SK-N-SH (cell line): ENCODE results near the gene PEX11G. TPM values are rescaled to one million over a fixed set of nuclear protein-coding genes. Genes with fewer than 3 reads are reported as not detected.
A peak's percentile ranks its signal among the peaks of the same experiment; 100 is the strongest.

Source experiments
- CTCF ChIA-PET: fragments of 300-600, 350-600 bp; formaldehyde crosslinking; extraction: SDS; loops from one replicate; lab custom pipeline; 2021; lab: Yijun Ruan, JAX
- POLR2A ChIA-PET: fragments of 350-600 bp; sonication (Branson Sonifier 250); formaldehyde crosslinking; extraction: SDS; loops from one replicate; lab custom pipeline; 2020; ENCODE audit warnings: antibody characterized with exemption, inconsistent platforms; lab: Yijun Ruan, JAX
- DNase-seq: peaks from one replicate; pipeline ENCODE4 v3.0.0; 2012
- H2AFZ ChIP-seq: fragments of 200-600 bp; sonication (generic); 2 replicates; pipeline ENCODE4 v1.8.1; 2016; ENCODE audit warnings: antibody characterized with exemption, mild to moderate bottlenecking, low read depth
- H3F3A ChIP-seq: fragments of 200-600 bp; sonication (generic); replicated peaks from 2 replicates; pipeline ENCODE3; 2016; ENCODE audit warnings: antibody characterized with exemption, mild to moderate bottlenecking; ENCODE audit not compliant: insufficient read depth
- H3K27ac ChIP-seq, 2 experiments: fragments of 200-500 bp in 1 of 2; fragments of 200-600 bp in 1 of 2; sonication (Bioruptor generic) in 1 of 2; sonication (generic), shearing (Covaris generic) in 1 of 2; 2 replicates each; pipeline versions ENCODE4 v1.5.1 to v1.6.1; 2014 to 2016; ENCODE audit warnings: low read depth in 2 of 2, inconsistent platforms in 1 of 2, low read length in 1 of 2, mild to moderate bottlenecking in 1 of 2, mixed read lengths in 1 of 2
- H3K27me3 ChIP-seq: fragments of 200-600 bp; sonication (generic), shearing (Covaris generic); 2 replicates; pipeline ENCODE4 v1.6.1; 2016; ENCODE audit warnings: mixed run types; ENCODE audit not compliant: insufficient read depth
- H3K36me3 ChIP-seq, 2 experiments: fragments of 200-500 bp in 1 of 2; fragments of 200-600 bp in 1 of 2; sonication (Bioruptor generic) in 1 of 2; sonication (generic) in 1 of 2; replicated peaks in 1 of 2; 2 replicates each; pipeline versions ENCODE3 to v1.5.1; 2014 to 2016; ENCODE audit warnings: low read length in 1 of 2, mild to moderate bottlenecking in 1 of 2; ENCODE audit not compliant: insufficient read depth in 2 of 2, control insufficient read depth in 1 of 2
- H3K4me1 ChIP-seq, 2 experiments: fragments of 200-500 bp in 1 of 2; fragments of 200-600 bp in 1 of 2; sonication (Bioruptor generic) in 1 of 2; sonication (generic), shearing (Covaris generic) in 1 of 2; 2 replicates each; pipeline versions ENCODE4 v1.5.1 to v1.6.1; 2014 to 2016; ENCODE audit warnings: low read depth in 1 of 2, low read length in 1 of 2, mixed run types in 1 of 2; ENCODE audit not compliant: insufficient read depth in 2 of 2, control insufficient read depth in 1 of 2
- H3K4me2 ChIP-seq: fragments of 200-600 bp; sonication (generic), shearing (Covaris generic); 2 replicates; pipeline ENCODE4 v1.6.1; 2017; ENCODE audit warnings: mixed run types
- H3K4me3 ChIP-seq, 2 experiments: fragments of 200-500 bp in 1 of 2; fragments of 200-600 bp in 1 of 2; sonication (Bioruptor generic) in 1 of 2; sonication (generic), shearing (Covaris generic) in 1 of 2; 2 replicates each; pipeline versions ENCODE4 v1.5.1 to v1.8.1; 2014 to 2016; ENCODE audit warnings: low read depth in 2 of 2, inconsistent platforms in 1 of 2, low read length in 1 of 2, mild to moderate bottlenecking in 1 of 2, mixed read lengths in 1 of 2, moderate library complexity in 1 of 2
- H3K79me2 ChIP-seq: fragments of 200-600 bp; sonication (generic); 2 replicates; pipeline ENCODE4 v1.8.1; 2017; ENCODE audit warnings: mild to moderate bottlenecking; ENCODE audit not compliant: insufficient read depth
- H3K9ac ChIP-seq: fragments of 200-600 bp; sonication (generic); 2 replicates; pipeline ENCODE4 v1.6.1; 2017; ENCODE audit warnings: mixed run types
- H3K9me2 ChIP-seq: fragments of 200-600 bp; sonication (generic); 2 replicates; pipeline ENCODE4 v1.6.1; 2017; ENCODE audit warnings: mixed run types
- H3K9me3 ChIP-seq: fragments of 200-600 bp; sonication (generic); 2 replicates; pipeline ENCODE4 v1.6.1; 2017; ENCODE audit warnings: mixed run types, mild to moderate bottlenecking, moderate library complexity
- H4K20me1 ChIP-seq: fragments of 200-600 bp; sonication (generic); 2 replicates; pipeline ENCODE4 v1.6.1; 2017; ENCODE audit warnings: mild to moderate bottlenecking, mixed run types; ENCODE audit not compliant: insufficient read depth
- CHD2 ChIP-seq: fragments of 150-350 bp; IDR thresholded peaks from 2 replicates; pipeline ENCODE4 v1.6.1; 2018; ENCODE audit warnings: low read length; ENCODE audit not compliant: partially characterized antibody
- EZH2phosphoT487 ChIP-seq: fragments of 200-600 bp; sonication (generic); IDR thresholded peaks from 2 replicates; pipeline ENCODE4 v1.6.1; 2017; ENCODE audit warnings: low read depth, mixed run types, mild to moderate bottlenecking, antibody characterized with exemption, moderate library complexity, borderline replicate concordance
- FOSL2 ChIP-seq: IDR thresholded peaks from 2 replicates; pipeline ENCODE4 v1.4.0; 2012; ENCODE audit warnings: low read depth, mild to moderate bottlenecking, moderate library complexity, borderline replicate concordance
- FOXJ3 ChIP-seq: sonication (generic); formaldehyde crosslinking; IDR thresholded peaks from 2 replicates; pipeline ENCODE4 v1.5.1; 2020; ENCODE audit warnings: mild to moderate bottlenecking, missing genetic modification reagents
- GABPA ChIP-seq: IDR thresholded peaks from 2 replicates; pipeline ENCODE4 v1.4.0; 2012; ENCODE audit warnings: low read depth, mild to moderate bottlenecking
- GATA2 ChIP-seq: sonication (generic); formaldehyde crosslinking; IDR thresholded peaks from 2 replicates; pipeline ENCODE4 v1.5.0; 2020; ENCODE audit warnings: mild to moderate bottlenecking, missing genetic modification reagents
- MEF2A ChIP-seq: IDR thresholded peaks from 2 replicates; pipeline ENCODE4 v1.4.0; 2012; ENCODE audit warnings: low read depth, borderline replicate concordance
- MXI1 ChIP-seq: IDR thresholded peaks from 2 replicates; pipeline ENCODE4 v1.6.1; 2012; ENCODE audit warnings: mild to moderate bottlenecking, low read depth, low read length, improper control_type of control experiment
- NFIC ChIP-seq: IDR thresholded peaks from 2 replicates; pipeline ENCODE4 v1.4.0; 2012; ENCODE audit warnings: borderline replicate concordance
- NRF1 ChIP-seq: IDR thresholded peaks from 2 replicates; pipeline ENCODE4 v1.6.1; 2012; ENCODE audit warnings: low read depth, mild to moderate bottlenecking, low read length
- POLR2AphosphoS5 ChIP-seq: IDR thresholded peaks from 2 replicates; pipeline ENCODE4 v1.6.1; 2012; ENCODE audit warnings: low read depth, low read length
- RAD21 ChIP-seq: IDR thresholded peaks from 2 replicates; pipeline ENCODE4 v1.6.1; 2012; ENCODE audit warnings: mild to moderate bottlenecking, low read length
- RCOR1 ChIP-seq: fragments of 150-350 bp; IDR thresholded peaks from 2 replicates; pipeline ENCODE4 v1.6.1; 2017; ENCODE audit warnings: antibody characterized with exemption, low read length
- RXRA ChIP-seq: IDR thresholded peaks from 2 replicates; pipeline ENCODE4 v1.4.0; 2012; ENCODE audit warnings: low read depth, mild to moderate bottlenecking, borderline replicate concordance
- TAF1 ChIP-seq: IDR thresholded peaks from 2 replicates; pipeline ENCODE4 v1.6.1; 2012; ENCODE audit warnings: low read depth, mild to moderate bottlenecking, low read length, moderate library complexity, borderline replicate concordance
- YY1 ChIP-seq: IDR thresholded peaks from 2 replicates; pipeline ENCODE4 v1.4.0; 2012; ENCODE audit warnings: low read depth, mild to moderate bottlenecking
- WGBS: methylation state at CpG from one replicate; pipeline ENCODE4 v1.1.6; 2017; ENCODE audit warnings: low lambda C conversion rate; 5-methylcytosine and 5-hydroxymethylcytosine counted together
- polyA plus RNA-seq, 3 experiments: library from polyadenylated mRNA; depleted of rRNA; stranded (reverse); fragments of >200 nt; gene quantifications; 2 replicates each; pipeline ENCODE4 v1.2.3, GENCODE V29; 2012
- TF ChIP-seq, protein P1 (sequence below): IDR thresholded peaks from 2 replicates; pipeline ENCODE4 v1.4.0; 2012; ENCODE audit warnings: low read depth, borderline replicate concordance
- TF ChIP-seq, protein P2 (sequence below): IDR thresholded peaks from 2 replicates; pipeline ENCODE4; 2012
- TF ChIP-seq, protein P3 (sequence below): IDR thresholded peaks from 2 replicates; pipeline ENCODE4 v1.4.0; 2012; ENCODE audit warnings: low read depth
- TF ChIP-seq, protein P4 (sequence below): fragments of 150-350 bp; IDR thresholded peaks from 2 replicates; pipeline ENCODE4 v1.6.1; 2017; ENCODE audit warnings: antibody characterized with exemption, low read length, low read depth, borderline replicate concordance
- TF ChIP-seq, protein P5 (sequence below): fragments of 200-600 bp; sonication (generic); IDR thresholded peaks from 2 replicates; pipeline ENCODE4 v1.6.1; 2017; ENCODE audit warnings: antibody characterized with exemption, mild to moderate bottlenecking, moderate library complexity

Gene PEX11G
- polyA plus RNA-seq, 1 of the 3 experiments (the other 2 are of a cell fraction), result 6.1 TPM

DNA sequence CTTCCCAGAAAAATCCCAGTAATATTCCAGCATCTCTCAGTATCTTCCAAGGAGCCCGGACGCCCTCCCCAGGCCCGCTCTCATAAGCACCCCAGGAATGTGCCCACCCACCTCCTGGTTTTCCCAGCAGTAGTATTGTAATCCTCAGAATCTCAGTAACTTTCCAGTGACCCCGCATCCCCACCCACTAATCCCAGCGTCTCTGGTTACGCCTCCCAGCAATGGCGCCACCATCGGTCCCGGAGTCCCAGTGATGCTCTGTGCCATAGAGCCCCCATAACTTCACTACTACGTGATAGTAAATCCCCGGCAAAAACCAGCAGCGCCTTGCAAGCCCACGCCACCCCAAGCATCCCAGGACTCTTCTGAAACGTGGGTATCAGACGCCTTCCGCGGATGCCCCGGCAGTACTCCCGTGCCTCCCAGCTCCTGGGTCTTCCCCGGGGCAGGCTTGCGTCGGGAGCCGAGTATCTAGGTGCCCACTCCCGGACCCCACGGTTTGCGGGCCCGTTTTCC lies 45.8 kb upstream of the PEX11G start:
- TF ChIP-seq GATA2 (CRISPR knock-in tag) (no peak), RXRA (no peak; the same call in 1 of the 2 replicates), GABPA (peak; percentile 34; the same call in 1 of the 2 replicates), FOSL2 (no peak), MEF2A (no peak), RAD21 (peak; percentile 35), EZH2phosphoT487 (no peak), YY1 (peak; percentile 83), POLR2AphosphoS5 (no peak), CHD2 (no peak), MXI1 (no peak), TAF1 (peak; percentile 57), RCOR1 (no peak), FOXJ3 (CRISPR knock-in tag) (no peak), NFIC (no peak), NRF1 (no peak)
- TF ChIP-seq, protein P1, sequence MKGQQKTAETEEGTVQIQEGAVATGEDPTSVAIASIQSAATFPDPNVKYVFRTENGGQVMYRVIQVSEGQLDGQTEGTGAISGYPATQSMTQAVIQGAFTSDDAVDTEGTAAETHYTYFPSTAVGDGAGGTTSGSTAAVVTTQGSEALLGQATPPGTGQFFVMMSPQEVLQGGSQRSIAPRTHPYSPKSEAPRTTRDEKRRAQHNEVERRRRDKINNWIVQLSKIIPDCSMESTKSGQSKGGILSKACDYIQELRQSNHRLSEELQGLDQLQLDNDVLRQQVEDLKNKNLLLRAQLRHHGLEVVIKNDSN, result no peak
- TF ChIP-seq, protein P2, sequence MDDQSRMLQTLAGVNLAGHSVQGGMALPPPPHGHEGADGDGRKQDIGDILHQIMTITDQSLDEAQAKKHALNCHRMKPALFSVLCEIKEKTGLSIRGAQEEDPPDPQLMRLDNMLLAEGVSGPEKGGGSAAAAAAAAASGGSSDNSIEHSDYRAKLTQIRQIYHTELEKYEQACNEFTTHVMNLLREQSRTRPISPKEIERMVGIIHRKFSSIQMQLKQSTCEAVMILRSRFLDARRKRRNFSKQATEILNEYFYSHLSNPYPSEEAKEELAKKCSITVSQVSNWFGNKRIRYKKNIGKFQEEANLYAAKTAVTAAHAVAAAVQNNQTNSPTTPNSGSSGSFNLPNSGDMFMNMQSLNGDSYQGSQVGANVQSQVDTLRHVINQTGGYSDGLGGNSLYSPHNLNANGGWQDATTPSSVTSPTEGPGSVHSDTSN, result no peak
- TF ChIP-seq, protein P3, sequence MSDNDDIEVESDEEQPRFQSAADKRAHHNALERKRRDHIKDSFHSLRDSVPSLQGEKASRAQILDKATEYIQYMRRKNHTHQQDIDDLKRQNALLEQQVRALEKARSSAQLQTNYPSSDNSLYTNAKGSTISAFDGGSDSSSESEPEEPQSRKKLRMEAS, result no peak
- TF ChIP-seq, protein P4, sequence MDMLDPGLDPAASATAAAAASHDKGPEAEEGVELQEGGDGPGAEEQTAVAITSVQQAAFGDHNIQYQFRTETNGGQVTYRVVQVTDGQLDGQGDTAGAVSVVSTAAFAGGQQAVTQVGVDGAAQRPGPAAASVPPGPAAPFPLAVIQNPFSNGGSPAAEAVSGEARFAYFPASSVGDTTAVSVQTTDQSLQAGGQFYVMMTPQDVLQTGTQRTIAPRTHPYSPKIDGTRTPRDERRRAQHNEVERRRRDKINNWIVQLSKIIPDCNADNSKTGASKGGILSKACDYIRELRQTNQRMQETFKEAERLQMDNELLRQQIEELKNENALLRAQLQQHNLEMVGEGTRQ, result no peak
- TF ChIP-seq, protein P5, sequence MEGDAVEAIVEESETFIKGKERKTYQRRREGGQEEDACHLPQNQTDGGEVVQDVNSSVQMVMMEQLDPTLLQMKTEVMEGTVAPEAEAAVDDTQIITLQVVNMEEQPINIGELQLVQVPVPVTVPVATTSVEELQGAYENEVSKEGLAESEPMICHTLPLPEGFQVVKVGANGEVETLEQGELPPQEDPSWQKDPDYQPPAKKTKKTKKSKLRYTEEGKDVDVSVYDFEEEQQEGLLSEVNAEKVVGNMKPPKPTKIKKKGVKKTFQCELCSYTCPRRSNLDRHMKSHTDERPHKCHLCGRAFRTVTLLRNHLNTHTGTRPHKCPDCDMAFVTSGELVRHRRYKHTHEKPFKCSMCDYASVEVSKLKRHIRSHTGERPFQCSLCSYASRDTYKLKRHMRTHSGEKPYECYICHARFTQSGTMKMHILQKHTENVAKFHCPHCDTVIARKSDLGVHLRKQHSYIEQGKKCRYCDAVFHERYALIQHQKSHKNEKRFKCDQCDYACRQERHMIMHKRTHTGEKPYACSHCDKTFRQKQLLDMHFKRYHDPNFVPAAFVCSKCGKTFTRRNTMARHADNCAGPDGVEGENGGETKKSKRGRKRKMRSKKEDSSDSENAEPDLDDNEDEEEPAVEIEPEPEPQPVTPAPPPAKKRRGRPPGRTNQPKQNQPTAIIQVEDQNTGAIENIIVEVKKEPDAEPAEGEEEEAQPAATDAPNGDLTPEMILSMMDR, result peak; percentile 32
- Histone ChIP-seq H3K4me2 (peak overlapping the region; percentile 94), H3K9me2 (no peaks in the 10 kb centered on the region), H3K9ac (peak overlapping the region; percentile 82), H3K4me1 (peaks cover 0 to 15% of the 10 kb centered on the region in 2 experiments; a peak in 2 of 4 replicates), H3K27me3 (no peaks in the 10 kb centered on the region), H2AFZ (peak overlapping the region; percentile 85; the same call in 1 of the 2 replicates), H3K4me3 (peak overlapping the region; percentile 85 to 94), H3K36me3 (peaks cover 15 to 16% of the 10 kb centered on the region in 2 experiments), H4K20me1 (no peaks in the 10 kb centered on the region), H3K79me2 (peaks cover 7% of the 10 kb centered on the region), H3K27ac (peak overlapping the region; percentile 87 to 92), H3K9me3 (no peaks in the 10 kb centered on the region), H3F3A (no peaks in the 10 kb centered on the region)
- ChIA-PET CTCF (interaction anchor here (0.6 to 5.0 kb wide), 5 partner anchors 12 to 838 kb away, joined by 3 to 25 read pairs (median 4); partner anchors contain the start of genes MCOLN1 and ZNF358), POLR2A (interaction anchor here (0.9 to 3.5 kb wide), 5 partner anchors 12 to 51 kb away, joined by 3 to 16 read pairs (median 4); partner anchors contain the start of genes MCOLN1 and ZNF358)
- WGBS, result 0% methylated on average over 11 of the region's 27 CpGs
- peak; percentile 80 for DNase-seq
